ENCODE measurements around the gene CNTNAP2. TPM values are rescaled to one million over a fixed set of nuclear protein-coding genes. Genes with fewer than 3 reads are reported as not detected.

Gene CNTNAP2
- total RNA-seq, 2 experiments from 2014 or later: not detected

- Mint-ChIP-seq H3K27ac (no peak overlapping the region), H3K4me1 (ENCODE audit: low read depth) (no peaks in the 10 kb centered on the region), H3K27me3 (ENCODE audit: low read depth) (no peaks in the 10 kb centered on the region), H3K9me3 (ENCODE audit: insufficient read depth) (peaks cover 12% of the 10 kb centered on the region), H3K36me3 (ENCODE audit: low read depth) (no peaks in the 10 kb centered on the region), H3K4me3 (no peak overlapping the region)
- ChIA-PET POLR2A (no interaction called here), CTCF (no interaction called here)
- ATAC-seq (no peak), DNase-seq (no peak)
Measured at GRCh38 chr7:147485660-147486210, 1369.1 kb downstream of the CNTNAP2 start.

GRCh38 chr7:147492606-147493005 is 1376.0 kb downstream of the CNTNAP2 start:
- Mint-ChIP-seq H3K36me3 (ENCODE audit: low read depth) (no peaks in the 10 kb centered on the region), H3K27me3 (ENCODE audit: low read depth) (no peaks in the 10 kb centered on the region), H3K27ac (no peak overlapping the region), H3K9me3 (ENCODE audit: insufficient read depth) (peaks cover 15% of the 10 kb centered on the region), H3K4me3 (no peak overlapping the region), H3K4me1 (ENCODE audit: low read depth) (no peaks in the 10 kb centered on the region)
- no peak for DNase-seq
- CTCF ChIA-PET: no interaction called here
- no peak for ATAC-seq
- POLR2A ChIA-PET: no interaction called here

GRCh38 chr7:147496209-147496608 is 1379.6 kb downstream of the CNTNAP2 start:
- H3K27ac Mint-ChIP-seq: no peak overlapping the region
- no peaks in the 10 kb centered on the region for H3K27me3 Mint-ChIP-seq (ENCODE audit: low read depth)
- ATAC-seq: no peak
- H3K36me3 Mint-ChIP-seq (ENCODE audit: low read depth): no peaks in the 10 kb centered on the region
- ChIA-PET CTCF (no interaction called here), POLR2A (no interaction called here)
- no peaks in the 10 kb centered on the region for H3K4me1 Mint-ChIP-seq (ENCODE audit: low read depth)
- H3K9me3 Mint-ChIP-seq (ENCODE audit: insufficient read depth): peaks cover 19% of the 10 kb centered on the region
- DNase-seq: no peak
- H3K4me3 Mint-ChIP-seq: no peak overlapping the region

- CTCF ChIA-PET: no interaction called here
- DNase-seq (no peak), ATAC-seq (no peak)
- no peaks in the 10 kb centered on the region for H3K36me3 Mint-ChIP-seq (ENCODE audit: low read depth)
- H3K27ac Mint-ChIP-seq: no peak overlapping the region
- H3K4me1 Mint-ChIP-seq (ENCODE audit: low read depth): no peaks in the 10 kb centered on the region
- POLR2A ChIA-PET: interaction anchor here (0.6 kb wide), 1 partner anchor 275 kb away, joined by 3 read pairs; no protein-coding TSS in a partner anchor
- H3K4me3 Mint-ChIP-seq: no peak overlapping the region
- H3K27me3 Mint-ChIP-seq (ENCODE audit: low read depth): no peaks in the 10 kb centered on the region
- H3K9me3 Mint-ChIP-seq (ENCODE audit: insufficient read depth): peaks cover 14% of the 10 kb centered on the region
Measured at GRCh38 chr7:147497246-147497645, 1380.6 kb downstream of the CNTNAP2 start.

GRCh38 chr7:147498081-147498480 is 1381.5 kb downstream of the CNTNAP2 start:
- no peaks in the 10 kb centered on the region for H3K4me1 Mint-ChIP-seq (ENCODE audit: low read depth)
- ATAC-seq (no peak), DNase-seq (no peak)
- H3K9me3 Mint-ChIP-seq (ENCODE audit: insufficient read depth): peaks cover 14% of the 10 kb centered on the region
- H3K4me3 Mint-ChIP-seq: no peak overlapping the region
- H3K27me3 Mint-ChIP-seq (ENCODE audit: low read depth): no peaks in the 10 kb centered on the region
- CTCF ChIA-PET: no interaction called here
- no peaks in the 10 kb centered on the region for H3K36me3 Mint-ChIP-seq (ENCODE audit: low read depth)
- H3K27ac Mint-ChIP-seq: no peak overlapping the region
- POLR2A ChIA-PET: no interaction called here

- CTCF ChIA-PET: no interaction called here
- no peak for ATAC-seq
- H3K4me3 Mint-ChIP-seq: no peak overlapping the region
Measured at GRCh38 chr7:147509035-147509501, 1392.5 kb downstream of the CNTNAP2 start.

GRCh38 chr7:147509541-147510200 is 1393.1 kb downstream of the CNTNAP2 start:
- H3K36me3 Mint-ChIP-seq (ENCODE audit: low read depth): no peaks in the 10 kb centered on the region
- ChIA-PET POLR2A (no interaction called here), CTCF (no interaction called here)
- H3K4me3 Mint-ChIP-seq: no peak overlapping the region
- no peak overlapping the region for H3K27ac Mint-ChIP-seq
- peaks cover 7% of the 10 kb centered on the region for H3K9me3 Mint-ChIP-seq (ENCODE audit: insufficient read depth)
- DNase-seq (no peak), ATAC-seq (no peak)
- no peaks in the 10 kb centered on the region for H3K27me3 Mint-ChIP-seq (ENCODE audit: low read depth)
- H3K4me1 Mint-ChIP-seq (ENCODE audit: low read depth): no peaks in the 10 kb centered on the region

More at GRCh38 chr7:147509035-147509501, 1392.5 kb downstream of the CNTNAP2 start:
- Mint-ChIP-seq H3K27ac (no peak overlapping the region), H3K36me3 (ENCODE audit: low read depth) (no peaks in the 10 kb centered on the region), H3K9me3 (ENCODE audit: insufficient read depth) (peaks cover 7% of the 10 kb centered on the region), H3K4me1 (ENCODE audit: low read depth) (no peaks in the 10 kb centered on the region), H3K27me3 (ENCODE audit: low read depth) (no peaks in the 10 kb centered on the region)
- DNase-seq: no peak
- POLR2A ChIA-PET: no interaction called here

- CTCF ChIA-PET: no interaction called here
- no peaks in the 10 kb centered on the region for H3K4me1 Mint-ChIP-seq (ENCODE audit: low read depth)
- H3K4me3 Mint-ChIP-seq: no peak overlapping the region
- no peak for ATAC-seq
- DNase-seq: no peak
- H3K27me3 Mint-ChIP-seq (ENCODE audit: low read depth): no peaks in the 10 kb centered on the region
- peaks cover 6% of the 10 kb centered on the region for H3K9me3 Mint-ChIP-seq (ENCODE audit: insufficient read depth)
- no peak overlapping the region for H3K27ac Mint-ChIP-seq
- no peaks in the 10 kb centered on the region for H3K36me3 Mint-ChIP-seq (ENCODE audit: low read depth)
- POLR2A ChIA-PET: no interaction called here
Measured at GRCh38 chr7:147510201-147510542, 1393.6 kb downstream of the CNTNAP2 start.

GRCh38 chr7:147510923-147511322 is 1394.3 kb downstream of the CNTNAP2 start:
- ATAC-seq: no peak
- Mint-ChIP-seq H3K36me3 (ENCODE audit: low read depth) (no peaks in the 10 kb centered on the region), H3K27ac (no peak overlapping the region), H3K4me3 (no peak overlapping the region), H3K27me3 (ENCODE audit: low read depth) (no peaks in the 10 kb centered on the region), H3K9me3 (ENCODE audit: insufficient read depth) (no peaks in the 10 kb centered on the region), H3K4me1 (ENCODE audit: low read depth) (no peaks in the 10 kb centered on the region)
- ChIA-PET CTCF (no interaction called here), POLR2A (no interaction called here)
- DNase-seq: no peak

GRCh38 chr7:147513451-147513850 is 1396.8 kb downstream of the CNTNAP2 start:
- ChIA-PET POLR2A (interaction anchor here (0.6 kb wide), 1 partner anchor 141 kb away, joined by 3 read pairs; no protein-coding TSS in a partner anchor), CTCF (no interaction called here)
- DNase-seq: no peak
- no peaks in the 10 kb centered on the region for H3K36me3 Mint-ChIP-seq (ENCODE audit: low read depth)
- no peaks in the 10 kb centered on the region for H3K27me3 Mint-ChIP-seq (ENCODE audit: low read depth)
- no peaks in the 10 kb centered on the region for H3K4me1 Mint-ChIP-seq (ENCODE audit: low read depth)
- H3K4me3 Mint-ChIP-seq: no peak overlapping the region
- H3K27ac Mint-ChIP-seq: no peak overlapping the region
- ATAC-seq: no peak
- peaks cover 3% of the 10 kb centered on the region for H3K9me3 Mint-ChIP-seq (ENCODE audit: insufficient read depth)

GRCh38 chr7:147516391-147516790 is 1399.8 kb downstream of the CNTNAP2 start:
- DNase-seq: no peak
- CTCF ChIA-PET: no interaction called here
- Mint-ChIP-seq H3K27ac (no peak overlapping the region), H3K4me1 (ENCODE audit: low read depth) (no peaks in the 10 kb centered on the region), H3K27me3 (ENCODE audit: low read depth) (no peaks in the 10 kb centered on the region), H3K36me3 (ENCODE audit: low read depth) (no peaks in the 10 kb centered on the region), H3K9me3 (ENCODE audit: insufficient read depth) (peaks cover 3% of the 10 kb centered on the region), H3K4me3 (no peak overlapping the region)
- POLR2A ChIA-PET: no interaction called here
- ATAC-seq: no peak

GRCh38 chr7:147519062-147519461 is 1402.5 kb downstream of the CNTNAP2 start:
- ATAC-seq (no peak), DNase-seq (no peak)
- POLR2A ChIA-PET: no interaction called here
- Mint-ChIP-seq H3K9me3 (ENCODE audit: insufficient read depth) (peaks cover 3% of the 10 kb centered on the region), H3K4me1 (ENCODE audit: low read depth) (no peaks in the 10 kb centered on the region), H3K4me3 (no peak overlapping the region), H3K36me3 (ENCODE audit: low read depth) (no peaks in the 10 kb centered on the region), H3K27me3 (ENCODE audit: low read depth) (no peaks in the 10 kb centered on the region), H3K27ac (no peak overlapping the region)
- CTCF ChIA-PET: no interaction called here

- Mint-ChIP-seq H3K4me1 (ENCODE audit: low read depth) (no peaks in the 10 kb centered on the region), H3K4me3 (no peak overlapping the region), H3K36me3 (ENCODE audit: low read depth) (no peaks in the 10 kb centered on the region), H3K9me3 (ENCODE audit: insufficient read depth) (peaks cover 1% of the 10 kb centered on the region), H3K27me3 (ENCODE audit: low read depth) (no peaks in the 10 kb centered on the region), H3K27ac (no peak overlapping the region)
- CTCF ChIA-PET: no interaction called here
- ATAC-seq (no peak), DNase-seq (no peak)
- POLR2A ChIA-PET: no interaction called here
Measured at GRCh38 chr7:147523056-147523455, 1406.5 kb downstream of the CNTNAP2 start.
